SK-N-SH treated with all-trans-retinoic acid at 6 μM for 48 hours (cell line): Measurements from ENCODE around the gene OGFOD3.
A peak's percentile ranks its signal among the peaks of the same experiment; 100 is the strongest.

ENCODE experiments used
- ATAC-seq: fragments of 200-7000 bp; cut with Tn5 transposase; 3 replicates; pipeline ENCODE4 v1.9.1; 2020; ENCODE audit warnings: mild to moderate bottlenecking, moderate library complexity
- ARNTL ChIP-seq: fragments of 450-650 bp; formaldehyde crosslinking; IDR thresholded peaks from 2 replicates; pipeline ENCODE4 v1.5.0; 2020; ENCODE audit warnings: low read depth, mild to moderate bottlenecking, moderate library complexity, borderline replicate concordance
- BACH2 ChIP-seq: fragments of 250-450 bp; sonication (Bioruptor Pico); IDR thresholded peaks from 2 replicates; pipeline ENCODE4 v1.9.0; 2021; ENCODE audit warnings: mild to moderate bottlenecking, borderline replicate concordance
- CSDC2 ChIP-seq: fragments of 250-450 bp; sonication (Bioruptor Pico); IDR thresholded peaks from 2 replicates; pipeline ENCODE4 v1.5.0; 2020; ENCODE audit warnings: mild to moderate bottlenecking, moderate library complexity
- ESRRG ChIP-seq: fragments of 250-450 bp; sonication (Bioruptor Pico); IDR thresholded peaks from 2 replicates; pipeline ENCODE4 v1.6.1; 2021; ENCODE audit warnings: mild to moderate bottlenecking
- GLIS3 ChIP-seq: fragments of 250-450 bp; sonication (Bioruptor Pico); IDR thresholded peaks from 2 replicates; pipeline ENCODE4 v1.5.0; 2020; ENCODE audit warnings: mild to moderate bottlenecking, moderate library complexity
- ISL1 ChIP-seq: fragments of 250-450 bp; sonication (Bioruptor Pico); IDR thresholded peaks from 2 replicates; pipeline ENCODE4 v2.1.2; 2022; ENCODE audit warnings: mild to moderate bottlenecking, moderate library complexity
- RARB ChIP-seq: fragments of 250-450 bp; sonication (Bioruptor Pico); IDR thresholded peaks from 2 replicates; pipeline ENCODE4 v1.8.0; 2021; ENCODE audit warnings: mild to moderate bottlenecking, moderate library complexity
- TCF4 ChIP-seq: fragments of 250-450 bp; sonication (Bioruptor Pico); IDR thresholded peaks from 2 replicates; pipeline ENCODE4 v1.8.0; 2021; ENCODE audit warnings: mild to moderate bottlenecking, moderate library complexity, borderline replicate concordance
- TOX ChIP-seq: fragments of 250-450 bp; sonication (Bioruptor Pico); IDR thresholded peaks from 2 replicates; pipeline ENCODE4 v1.8.0; 2021; ENCODE audit warnings: mild to moderate bottlenecking, moderate library complexity, borderline replicate concordance
- ZC3H10 ChIP-seq: fragments of 250-450 bp; sonication (Bioruptor Pico); IDR thresholded peaks from 2 replicates; pipeline ENCODE4 v1.5.1; 2021; ENCODE audit warnings: mild to moderate bottlenecking, moderate library complexity
- ZNF565 ChIP-seq: fragments of 450-650 bp; formaldehyde crosslinking; conservative IDR thresholded peaks from 2 replicates; pipeline ENCODE4 v1.5.0; 2020; ENCODE audit warnings: low read depth, mild to moderate bottlenecking, moderate library complexity
- ZNF8 ChIP-seq: fragments of 450-650 bp; formaldehyde crosslinking; IDR thresholded peaks from 2 replicates; pipeline ENCODE4 v1.5.0; 2020; ENCODE audit warnings: mild to moderate bottlenecking, moderate library complexity
- TF ChIP-seq, protein P1 (sequence below): fragments of 250-450 bp; sonication (Bioruptor Pico); IDR thresholded peaks from 2 replicates; pipeline ENCODE4 v1.8.0; 2021; ENCODE audit warnings: low read depth, mild to moderate bottlenecking, moderate library complexity, borderline replicate concordance
- TF ChIP-seq, protein P2 (sequence below): fragments of 250-450 bp; sonication (Bioruptor Pico); IDR thresholded peaks from 2 replicates; pipeline ENCODE4 v1.8.0; 2020; ENCODE audit warnings: mild to moderate bottlenecking, moderate library complexity, borderline replicate concordance
- TF ChIP-seq, protein P3 (sequence below): fragments of 250-450 bp; sonication (Bioruptor Pico); IDR thresholded peaks from 2 replicates; pipeline ENCODE4 v1.5.1; 2021; ENCODE audit warnings: mild to moderate bottlenecking, moderate library complexity
- TF ChIP-seq, protein P4 (sequence below): fragments of 250-450 bp; sonication (Bioruptor Pico); IDR thresholded peaks from 2 replicates; pipeline ENCODE4 v1.5.1; 2020; ENCODE audit warnings: low read depth, mild to moderate bottlenecking, moderate library complexity

OGFOD3 gene

DNA sequence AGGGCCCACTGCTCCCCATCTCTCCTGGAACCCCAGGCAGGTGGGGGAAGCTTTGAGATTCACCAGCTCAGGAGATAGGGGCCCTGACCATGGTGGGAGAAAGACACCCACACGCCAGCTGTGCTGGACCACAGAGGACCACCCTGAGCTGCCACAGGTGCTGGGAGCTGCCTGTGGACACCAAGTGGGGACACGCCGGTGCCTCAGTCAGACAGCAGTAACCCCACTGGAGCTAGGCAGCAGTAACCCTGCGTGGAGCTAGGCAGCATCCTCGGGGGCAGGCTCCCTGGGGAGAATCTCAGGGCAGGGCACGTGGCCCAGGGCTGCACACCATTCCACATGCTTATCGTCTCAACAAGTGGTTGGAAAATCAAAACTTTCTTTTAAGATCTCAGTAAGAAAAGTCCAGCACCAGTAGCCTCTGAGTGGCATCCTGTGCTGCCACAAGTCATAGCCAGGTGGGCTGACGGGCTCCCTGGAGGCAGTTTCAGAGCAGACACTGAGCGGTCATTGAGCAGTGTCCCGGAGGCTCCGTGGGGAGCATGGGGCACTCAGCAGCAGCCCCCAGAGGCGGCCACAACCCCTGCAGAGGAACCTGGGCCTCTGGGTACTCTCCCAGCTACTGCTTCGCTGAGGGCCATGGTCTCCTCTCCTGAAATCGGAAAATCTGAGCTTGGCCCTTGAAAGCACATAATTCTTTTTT, 8.2 kb downstream of the OGFOD3 start:
- TF ChIP-seq ESRRG (CRISPR knock-in tag) = no peak
- TF ChIP-seq ZC3H10 (CRISPR knock-in tag) = no peak
- no peak for ATAC-seq

DNA sequence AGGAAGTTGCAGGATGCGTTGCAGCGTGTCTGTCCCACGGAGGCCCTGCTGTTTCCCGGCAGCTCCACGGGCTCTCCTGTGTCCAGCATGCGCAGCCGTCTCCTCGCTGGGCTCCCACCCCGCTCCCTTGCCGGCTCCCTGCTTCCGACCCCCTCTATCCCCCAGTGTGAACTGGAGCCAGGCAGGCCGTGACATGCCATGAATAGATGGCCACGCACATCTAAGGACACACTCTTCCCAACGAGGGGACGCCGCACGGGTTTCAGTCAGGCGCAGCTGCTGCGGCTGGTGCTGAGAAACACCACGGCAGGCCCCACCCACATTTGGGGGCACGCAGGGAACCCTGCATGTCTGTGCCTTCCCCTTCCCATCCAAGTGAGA, 9.5 kb downstream of the OGFOD3 start:
- TF ChIP-seq, protein P1, sequence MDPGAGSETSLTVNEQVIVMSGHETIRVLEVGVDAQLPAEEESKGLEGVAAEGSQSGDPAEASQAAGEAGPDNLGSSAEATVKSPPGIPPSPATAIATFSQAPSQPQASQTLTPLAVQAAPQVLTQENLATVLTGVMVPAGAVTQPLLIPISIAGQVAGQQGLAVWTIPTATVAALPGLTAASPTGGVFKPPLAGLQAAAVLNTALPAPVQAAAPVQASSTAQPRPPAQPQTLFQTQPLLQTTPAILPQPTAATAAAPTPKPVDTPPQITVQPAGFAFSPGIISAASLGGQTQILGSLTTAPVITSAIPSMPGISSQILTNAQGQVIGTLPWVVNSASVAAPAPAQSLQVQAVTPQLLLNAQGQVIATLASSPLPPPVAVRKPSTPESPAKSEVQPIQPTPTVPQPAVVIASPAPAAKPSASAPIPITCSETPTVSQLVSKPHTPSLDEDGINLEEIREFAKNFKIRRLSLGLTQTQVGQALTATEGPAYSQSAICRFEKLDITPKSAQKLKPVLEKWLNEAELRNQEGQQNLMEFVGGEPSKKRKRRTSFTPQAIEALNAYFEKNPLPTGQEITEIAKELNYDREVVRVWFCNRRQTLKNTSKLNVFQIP (CRISPR knock-in tag) = no peak
- ATAC-seq = no peak

DNA sequence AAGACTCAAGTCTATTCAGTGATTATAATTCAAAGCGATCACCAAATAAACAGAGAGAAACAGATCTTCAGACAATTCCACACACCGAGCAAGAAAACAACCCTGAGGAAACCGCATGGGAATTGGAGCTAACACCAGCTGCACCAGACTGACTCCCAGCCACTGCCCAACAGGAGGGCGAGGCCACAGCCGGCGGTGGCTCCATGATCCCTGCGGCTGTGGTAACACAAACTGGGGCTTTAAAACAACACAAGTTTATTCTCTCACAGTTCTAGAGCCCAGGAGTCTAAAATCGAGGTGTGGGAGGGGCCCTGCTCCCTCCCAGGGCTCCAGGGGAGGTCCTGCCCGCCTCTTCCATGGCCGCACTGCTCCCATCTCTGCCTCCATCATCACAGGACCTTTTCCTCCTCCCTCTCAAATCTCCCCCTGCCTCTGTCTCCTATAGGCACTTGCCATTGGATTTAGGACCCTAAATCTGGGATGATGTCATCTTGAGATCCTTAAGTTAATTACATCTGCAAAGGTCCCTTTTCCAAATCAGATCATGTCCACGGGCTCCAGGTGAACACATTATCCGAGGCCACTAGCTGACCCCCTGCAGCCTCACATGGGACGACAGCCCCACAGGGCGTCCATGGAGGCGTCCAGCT, 10.0 kb downstream of the OGFOD3 start:
- ATAC-seq = no peak
- TF ChIP-seq ZNF565 (CRISPR knock-in tag) = no peak

DNA sequence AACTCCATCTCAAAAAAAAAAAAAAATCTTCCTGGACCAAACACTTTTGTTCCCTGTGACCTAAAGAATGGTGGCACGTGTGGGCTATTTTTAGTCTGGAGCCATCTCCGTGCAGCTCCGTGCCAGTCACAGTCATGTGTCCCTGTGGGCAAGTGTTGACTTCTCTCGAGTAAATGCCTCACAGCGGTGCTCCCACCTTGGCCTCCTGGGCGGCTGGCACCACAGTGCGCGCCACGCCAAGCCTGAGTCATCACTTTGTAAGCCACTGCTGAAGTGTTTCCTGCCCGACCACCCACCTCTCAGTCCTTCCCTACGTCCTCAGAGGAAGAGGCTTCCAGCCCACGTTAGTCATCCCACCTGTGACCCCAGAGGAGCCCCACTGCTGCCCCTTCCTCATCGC, 11.1 kb downstream of the OGFOD3 start:
- peak; percentile 42; the same call in 2 of the 3 replicates for ATAC-seq
- TF ChIP-seq, protein P2, sequence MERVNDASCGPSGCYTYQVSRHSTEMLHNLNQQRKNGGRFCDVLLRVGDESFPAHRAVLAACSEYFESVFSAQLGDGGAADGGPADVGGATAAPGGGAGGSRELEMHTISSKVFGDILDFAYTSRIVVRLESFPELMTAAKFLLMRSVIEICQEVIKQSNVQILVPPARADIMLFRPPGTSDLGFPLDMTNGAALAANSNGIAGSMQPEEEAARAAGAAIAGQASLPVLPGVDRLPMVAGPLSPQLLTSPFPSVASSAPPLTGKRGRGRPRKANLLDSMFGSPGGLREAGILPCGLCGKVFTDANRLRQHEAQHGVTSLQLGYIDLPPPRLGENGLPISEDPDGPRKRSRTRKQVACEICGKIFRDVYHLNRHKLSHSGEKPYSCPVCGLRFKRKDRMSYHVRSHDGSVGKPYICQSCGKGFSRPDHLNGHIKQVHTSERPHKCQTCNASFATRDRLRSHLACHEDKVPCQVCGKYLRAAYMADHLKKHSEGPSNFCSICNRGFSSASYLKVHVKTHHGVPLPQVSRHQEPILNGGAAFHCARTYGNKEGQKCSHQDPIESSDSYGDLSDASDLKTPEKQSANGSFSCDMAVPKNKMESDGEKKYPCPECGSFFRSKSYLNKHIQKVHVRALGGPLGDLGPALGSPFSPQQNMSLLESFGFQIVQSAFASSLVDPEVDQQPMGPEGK (CRISPR knock-in tag) = no peak
- TF ChIP-seq TCF4 = no peak
- TF ChIP-seq BACH2 (CRISPR knock-in tag) = no peak
- TF ChIP-seq, protein P1 (CRISPR knock-in tag) = no peak
- no peak for TF ChIP-seq ISL1
- TF ChIP-seq ESRRG (CRISPR knock-in tag) = no peak

DNA sequence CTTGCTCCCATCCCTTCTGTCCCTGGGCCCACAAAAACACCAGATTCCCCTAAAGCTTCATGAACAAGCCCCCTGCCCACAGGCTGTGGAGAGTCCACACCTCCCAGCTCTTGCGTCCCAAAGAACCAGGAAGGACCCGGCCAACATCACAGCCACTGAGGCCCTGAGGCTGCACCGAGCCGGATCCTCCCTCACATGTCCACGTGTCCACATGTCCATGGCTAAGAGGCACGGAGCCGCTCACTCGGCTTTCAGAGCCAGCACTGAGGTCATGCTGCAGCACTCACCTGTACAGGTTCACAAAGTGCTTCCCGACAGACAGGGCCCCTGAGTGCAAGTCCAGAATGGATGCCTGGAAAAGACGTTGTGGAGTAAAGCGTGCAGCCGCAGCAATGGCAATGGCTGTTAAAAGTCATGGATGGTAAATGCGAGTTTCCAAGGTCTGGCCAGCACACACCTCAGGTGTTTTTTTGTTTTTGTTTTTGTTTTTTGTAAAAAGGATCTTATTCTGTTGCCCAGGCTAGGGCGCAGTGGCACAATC, 12.2 kb downstream of the OGFOD3 start:
- ATAC-seq = no peak
- TF ChIP-seq ZNF8 = no peak
- no peak for TF ChIP-seq ARNTL
- no peak for TF ChIP-seq GLIS3 (CRISPR knock-in tag)
- TF ChIP-seq ESRRG (CRISPR knock-in tag) = no peak
- TF ChIP-seq, protein P2 (CRISPR knock-in tag) = no peak
- no peak for TF ChIP-seq TCF4
- TF ChIP-seq ZNF565 (CRISPR knock-in tag) = no peak
- TF ChIP-seq ISL1 = no peak
- TF ChIP-seq, protein P1 (CRISPR knock-in tag) = no peak
- TF ChIP-seq, protein P3, sequence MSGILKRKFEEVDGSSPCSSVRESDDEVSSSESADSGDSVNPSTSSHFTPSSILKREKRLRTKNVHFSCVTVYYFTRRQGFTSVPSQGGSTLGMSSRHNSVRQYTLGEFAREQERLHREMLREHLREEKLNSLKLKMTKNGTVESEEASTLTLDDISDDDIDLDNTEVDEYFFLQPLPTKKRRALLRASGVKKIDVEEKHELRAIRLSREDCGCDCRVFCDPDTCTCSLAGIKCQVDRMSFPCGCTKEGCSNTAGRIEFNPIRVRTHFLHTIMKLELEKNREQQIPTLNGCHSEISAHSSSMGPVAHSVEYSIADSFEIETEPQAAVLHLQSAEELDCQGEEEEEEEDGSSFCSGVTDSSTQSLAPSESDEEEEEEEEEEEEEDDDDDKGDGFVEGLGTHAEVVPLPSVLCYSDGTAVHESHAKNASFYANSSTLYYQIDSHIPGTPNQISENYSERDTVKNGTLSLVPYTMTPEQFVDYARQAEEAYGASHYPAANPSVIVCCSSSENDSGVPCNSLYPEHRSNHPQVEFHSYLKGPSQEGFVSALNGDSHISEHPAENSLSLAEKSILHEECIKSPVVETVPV = no peak
- no peak for TF ChIP-seq CSDC2 (CRISPR knock-in tag)
- TF ChIP-seq RARB = no peak
- TF ChIP-seq TOX (CRISPR knock-in tag) = no peak
- TF ChIP-seq, protein P4, sequence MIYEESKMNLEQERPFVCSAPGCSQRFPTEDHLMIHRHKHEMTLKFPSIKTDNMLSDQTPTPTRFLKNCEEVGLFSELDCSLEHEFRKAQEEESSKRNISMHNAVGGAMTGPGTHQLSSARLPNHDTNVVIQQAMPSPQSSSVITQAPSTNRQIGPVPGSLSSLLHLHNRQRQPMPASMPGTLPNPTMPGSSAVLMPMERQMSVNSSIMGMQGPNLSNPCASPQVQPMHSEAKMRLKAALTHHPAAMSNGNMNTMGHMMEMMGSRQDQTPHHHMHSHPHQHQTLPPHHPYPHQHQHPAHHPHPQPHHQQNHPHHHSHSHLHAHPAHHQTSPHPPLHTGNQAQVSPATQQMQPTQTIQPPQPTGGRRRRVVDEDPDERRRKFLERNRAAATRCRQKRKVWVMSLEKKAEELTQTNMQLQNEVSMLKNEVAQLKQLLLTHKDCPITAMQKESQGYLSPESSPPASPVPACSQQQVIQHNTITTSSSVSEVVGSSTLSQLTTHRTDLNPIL (CRISPR knock-in tag) = no peak
